ENCODE data around the gene PLD1. TPM values are rescaled to one million over a fixed set of nuclear protein-coding genes. Genes with fewer than 3 reads are reported as not detected.
A peak's percentile ranks its signal among the peaks of the same experiment; 100 is the strongest.

The PLD1 gene
- total and polyA plus RNA-seq, 10 of the 15 experiments (the other 5 are each of a cell fraction or from before 2014, with no cell fraction given) = 2.9 to 108 (median 3.6) TPM

GRCh38 chr3:171846597-171846996 lies 36.3 kb upstream of the PLD1 start (continued):
- TF ChIP-seq RBBP5 (conservative IDR thresholded peaks at IDR 0.05) (no peak), CBFB (IDR thresholded peaks at IDR 0.05; ENCODE audit: low read depth) (no peak), ZBTB4 (CRISPR knock-in tag; IDR thresholded peaks at IDR 0.05) (no peak), ZNF217 (IDR thresholded peaks at IDR 0.05) (peak; percentile 92), ZNF384 (IDR thresholded peaks at IDR 0.05; ENCODE audit: borderline replicate concordance, low read depth, low read length) (peak; percentile 66; the same call in 1 of the 2 replicates), ZSCAN29 (IDR thresholded peaks at IDR 0.05) (no peak), PAX5 (IDR thresholded peaks at IDR 0.05; ENCODE audit: borderline replicate concordance, low read depth, low read length) (peak; percentile 34; the same call in 1 of the 2 replicates), GATAD2B (conservative IDR thresholded peaks at IDR 0.05; ENCODE audit: low read depth) (peak; percentile 46; the same call in 1 of the 2 replicates), CHD2 (IDR thresholded peaks at IDR 0.05; ENCODE audit: borderline replicate concordance, low read depth, low read length) (peak; percentile 50; the same call in 1 of the 2 replicates), IKZF1 (conservative IDR thresholded peaks at IDR 0.05) (peak; percentile 77), KDM1A (IDR thresholded peaks at IDR 0.05; ENCODE audit: borderline replicate concordance) (no peak), SPI1 (IDR thresholded peaks at IDR 0.05; ENCODE audit: borderline replicate concordance, insufficient read depth, low read depth, low read length) (no peak), IRF4 (IDR thresholded peaks at IDR 0.05; ENCODE audit: low read depth, low read length) (peak; percentile 97), BCL3 (IDR thresholded peaks at IDR 0.05; ENCODE audit: borderline replicate concordance, insufficient read depth, low read depth, low read length, poor library complexity, severe bottlenecking) (no peak), NFIC (IDR thresholded peaks at IDR 0.05; ENCODE audit: low read depth, low read length) (peak; percentile 90), NFXL1 (IDR thresholded peaks at IDR 0.05; ENCODE audit: borderline replicate concordance) (no peak), FOS (IDR thresholded peaks at IDR 0.05; ENCODE audit: borderline replicate concordance, extremely low read depth, insufficient read length) (no peak), RAD21 (IDR thresholded peaks at IDR 0.05; ENCODE audit: insufficient read depth, low read depth, low read length) (no peak), STAT1 (conservative IDR thresholded peaks at IDR 0.05) (no peak), RCOR1 (conservative IDR thresholded peaks at IDR 0.05; ENCODE audit: low read depth, low read length) (0 out of 2 replicates have a peak, but pooled peaks have one; percentile 89), RFX5 (IDR thresholded peaks at IDR 0.05; ENCODE audit: low read depth, low read length) (no peak)
- TF ChIP-seq, protein P1, sequence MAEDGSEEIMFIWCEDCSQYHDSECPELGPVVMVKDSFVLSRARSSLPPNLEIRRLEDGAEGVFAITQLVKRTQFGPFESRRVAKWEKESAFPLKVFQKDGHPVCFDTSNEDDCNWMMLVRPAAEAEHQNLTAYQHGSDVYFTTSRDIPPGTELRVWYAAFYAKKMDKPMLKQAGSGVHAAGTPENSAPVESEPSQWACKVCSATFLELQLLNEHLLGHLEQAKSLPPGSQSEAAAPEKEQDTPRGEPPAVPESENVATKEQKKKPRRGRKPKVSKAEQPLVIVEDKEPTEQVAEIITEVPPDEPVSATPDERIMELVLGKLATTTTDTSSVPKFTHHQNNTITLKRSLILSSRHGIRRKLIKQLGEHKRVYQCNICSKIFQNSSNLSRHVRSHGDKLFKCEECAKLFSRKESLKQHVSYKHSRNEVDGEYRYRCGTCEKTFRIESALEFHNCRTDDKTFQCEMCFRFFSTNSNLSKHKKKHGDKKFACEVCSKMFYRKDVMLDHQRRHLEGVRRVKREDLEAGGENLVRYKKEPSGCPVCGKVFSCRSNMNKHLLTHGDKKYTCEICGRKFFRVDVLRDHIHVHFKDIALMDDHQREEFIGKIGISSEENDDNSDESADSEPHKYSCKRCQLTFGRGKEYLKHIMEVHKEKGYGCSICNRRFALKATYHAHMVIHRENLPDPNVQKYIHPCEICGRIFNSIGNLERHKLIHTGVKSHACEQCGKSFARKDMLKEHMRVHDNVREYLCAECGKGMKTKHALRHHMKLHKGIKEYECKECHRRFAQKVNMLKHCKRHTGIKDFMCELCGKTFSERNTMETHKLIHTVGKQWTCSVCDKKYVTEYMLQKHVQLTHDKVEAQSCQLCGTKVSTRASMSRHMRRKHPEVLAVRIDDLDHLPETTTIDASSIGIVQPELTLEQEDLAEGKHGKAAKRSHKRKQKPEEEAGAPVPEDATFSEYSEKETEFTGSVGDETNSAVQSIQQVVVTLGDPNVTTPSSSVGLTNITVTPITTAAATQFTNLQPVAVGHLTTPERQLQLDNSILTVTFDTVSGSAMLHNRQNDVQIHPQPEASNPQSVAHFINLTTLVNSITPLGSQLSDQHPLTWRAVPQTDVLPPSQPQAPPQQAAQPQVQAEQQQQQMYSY (CRISPR knock-in tag; IDR thresholded peaks at IDR 0.05) = no peak
- TF ChIP-seq, protein P2, sequence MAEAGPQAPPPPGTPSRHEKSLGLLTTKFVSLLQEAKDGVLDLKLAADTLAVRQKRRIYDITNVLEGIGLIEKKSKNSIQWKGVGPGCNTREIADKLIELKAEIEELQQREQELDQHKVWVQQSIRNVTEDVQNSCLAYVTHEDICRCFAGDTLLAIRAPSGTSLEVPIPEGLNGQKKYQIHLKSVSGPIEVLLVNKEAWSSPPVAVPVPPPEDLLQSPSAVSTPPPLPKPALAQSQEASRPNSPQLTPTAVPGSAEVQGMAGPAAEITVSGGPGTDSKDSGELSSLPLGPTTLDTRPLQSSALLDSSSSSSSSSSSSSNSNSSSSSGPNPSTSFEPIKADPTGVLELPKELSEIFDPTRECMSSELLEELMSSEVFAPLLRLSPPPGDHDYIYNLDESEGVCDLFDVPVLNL (IDR thresholded peaks at IDR 0.05; ENCODE audit: low read depth, low read length) = no peak

All from GM12878 (cell line).